Astrocyte (in vitro differentiated cells and primary cell): ENCODE data around the gene ACACA. TPM values are rescaled to one million over a fixed set of nuclear protein-coding genes. Genes with fewer than 3 reads are reported as not detected.

ENCODE experiments used
- DNase-seq: peaks from one replicate; pipeline ENCODE4 v3.0.0-alpha.2; 2010; ENCODE audit warnings: low read depth
- FAIRE-seq: peaks from 2 replicates; lab custom pipeline; 2011; peaks lifted over from hg19 to GRCh38; lab: Jason Lieb, UNC
- H2AFZ ChIP-seq: 2 replicates; pipeline ENCODE4 v1.6.0; 2012; ENCODE audit warnings: low read depth, low read length, inconsistent platforms
- H3K27ac ChIP-seq: 2 replicates; pipeline ENCODE4 v1.5.1; 2011; ENCODE audit warnings: low read depth, low read length, inconsistent platforms
- H3K27me3 ChIP-seq: 2 replicates; pipeline ENCODE4 v1.6.0; 2011; ENCODE audit warnings: low read length, inconsistent platforms; ENCODE audit not compliant: insufficient read depth
- H3K36me3 ChIP-seq: 2 replicates; pipeline ENCODE4 v1.5.1; 2011; ENCODE audit warnings: low read length, inconsistent platforms; ENCODE audit not compliant: insufficient read depth
- H3K4me1 ChIP-seq: 2 replicates; pipeline ENCODE4 v1.5.1; 2011; ENCODE audit warnings: low read length, inconsistent platforms; ENCODE audit not compliant: insufficient read depth
- H3K4me2 ChIP-seq: 2 replicates; pipeline ENCODE4 v1.6.0; 2012; ENCODE audit warnings: low read length, inconsistent platforms
- H3K4me3 ChIP-seq: 2 replicates; pipeline ENCODE4 v1.5.1; 2011; ENCODE audit warnings: low read depth, mild to moderate bottlenecking, low read length, inconsistent platforms; ENCODE audit not compliant: insufficient read depth
- H3K79me2 ChIP-seq: 2 replicates; pipeline ENCODE4 v1.6.0; 2012; ENCODE audit warnings: mild to moderate bottlenecking, low read length, inconsistent platforms; ENCODE audit not compliant: insufficient read depth
- H3K9ac ChIP-seq: 2 replicates; pipeline ENCODE4 v1.6.0; 2012; ENCODE audit warnings: mild to moderate bottlenecking, low read length, inconsistent platforms
- H3K9me3 ChIP-seq: 2 replicates; pipeline ENCODE4 v1.5.1; 2012; ENCODE audit warnings: low read depth, mild to moderate bottlenecking, low read length, inconsistent platforms; ENCODE audit not compliant: insufficient read depth
- H4K20me1 ChIP-seq: 2 replicates; pipeline ENCODE4 v1.6.0; 2012; ENCODE audit warnings: low read length, inconsistent platforms; ENCODE audit not compliant: insufficient read depth
- H3K27ac Mint-ChIP-seq: one replicate; pipeline ENCODE4 v1.8.0; 2021; ENCODE audit warnings: mild to moderate bottlenecking, mixed read lengths; ENCODE audit not compliant: unreplicated experiment
- H3K27me3 Mint-ChIP-seq: one replicate; pipeline ENCODE4 v1.8.0; 2021; ENCODE audit warnings: low read depth, mixed read lengths; ENCODE audit not compliant: unreplicated experiment
- H3K36me3 Mint-ChIP-seq: one replicate; pipeline ENCODE4 v1.8.0; 2021; ENCODE audit warnings: low read depth, mixed read lengths; ENCODE audit not compliant: unreplicated experiment
- H3K4me1 Mint-ChIP-seq: one replicate; pipeline ENCODE4 v1.8.0; 2021; ENCODE audit warnings: low read depth, mixed read lengths; ENCODE audit not compliant: unreplicated experiment
- H3K4me3 Mint-ChIP-seq: one replicate; pipeline ENCODE4 v1.8.0; 2021; ENCODE audit warnings: mild to moderate bottlenecking, moderate library complexity, mixed read lengths; ENCODE audit not compliant: unreplicated experiment
- H3K9me3 Mint-ChIP-seq: one replicate; pipeline ENCODE4 v1.8.0; 2021; ENCODE audit warnings: mild to moderate bottlenecking, mixed read lengths; ENCODE audit not compliant: unreplicated experiment
- CTCF ChIP-seq: IDR thresholded peaks from 2 replicates; pipeline ENCODE4 v1.5.1; 2011; ENCODE audit warnings: low read depth, mild to moderate bottlenecking, inconsistent platforms, low read length, moderate library complexity; ENCODE audit not compliant: insufficient read depth
- EZH2 ChIP-seq: IDR thresholded peaks from 2 replicates; pipeline ENCODE4 v1.6.1; 2012; ENCODE audit warnings: mild to moderate bottlenecking, low read length, inconsistent platforms; ENCODE audit not compliant: insufficient read depth
- total RNA-seq: library from RNA; stranded (reverse); gene quantifications from 2 replicates; pipeline ENCODE4 v1.2.1, GENCODE V29; 2021

Gene ACACA
- total RNA-seq, 1 donor from 2014 or later, result 88.3 TPM

DNA sequence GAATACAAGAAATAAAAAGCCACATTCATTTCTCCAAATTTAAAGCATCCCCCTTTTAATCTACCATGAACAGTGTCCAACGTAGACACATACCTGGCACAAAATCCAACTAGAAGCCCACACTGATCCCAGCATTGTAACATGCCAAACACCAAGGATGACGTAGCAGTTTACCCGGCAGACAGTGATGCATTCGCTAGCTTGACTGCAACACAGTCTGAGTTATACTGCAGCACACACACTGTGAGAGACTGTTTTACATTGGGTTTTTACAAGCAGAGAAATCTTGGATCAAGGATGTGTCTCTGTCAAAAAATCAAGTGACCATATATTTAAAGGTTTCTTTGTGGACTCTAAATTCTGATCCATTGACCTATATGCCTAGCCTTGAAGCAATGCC lies 105.3 kb downstream of the ACACA start:
- peak; percentile 79 for DNase-seq
- Mint-ChIP-seq H3K36me3 (peaks cover 2% of the 10 kb centered on the region), H3K27ac (peak overlapping the region; percentile 83), H3K4me1 (peaks cover 33% of the 10 kb centered on the region), H3K4me3 (no peak overlapping the region), H3K27me3 (no peaks in the 10 kb centered on the region), H3K9me3 (no peaks in the 10 kb centered on the region)
- Histone ChIP-seq H3K36me3 (no peaks in the 10 kb centered on the region), H4K20me1 (peaks cover 35% of the 10 kb centered on the region), H3K4me1 (peaks cover 17% of the 10 kb centered on the region), H3K9me3 (no peaks in the 10 kb centered on the region), H2AFZ (no peak overlapping the region), H3K79me2 (peaks cover 22% of the 10 kb centered on the region), H3K4me3 (no peak overlapping the region), H3K27me3 (no peaks in the 10 kb centered on the region), H3K27ac (no peak overlapping the region), H3K9ac (no peak overlapping the region), H3K4me2 (no peak overlapping the region)
- TF ChIP-seq EZH2 (no peak), CTCF (no peak)
- no peak for FAIRE-seq

- Histone ChIP-seq H3K27me3 (no peaks in the 10 kb centered on the region), H3K4me3 (no peak overlapping the region), H4K20me1 (peaks cover 35% of the 10 kb centered on the region), H3K79me2 (peaks cover 22% of the 10 kb centered on the region), H3K27ac (no peak overlapping the region), H3K4me2 (no peak overlapping the region), H3K36me3 (no peaks in the 10 kb centered on the region), H3K9me3 (no peaks in the 10 kb centered on the region), H3K4me1 (peaks cover 17% of the 10 kb centered on the region), H2AFZ (no peak overlapping the region), H3K9ac (no peak overlapping the region)
- TF ChIP-seq EZH2 (no peak), CTCF (no peak)
- peaks cover 33% of the 10 kb centered on the region for H3K4me1 Mint-ChIP-seq
- H3K36me3 Mint-ChIP-seq, result peaks cover 2% of the 10 kb centered on the region
- no peak for FAIRE-seq
- DNase-seq, result no peak
- no peaks in the 10 kb centered on the region for H3K27me3 Mint-ChIP-seq
- H3K27ac Mint-ChIP-seq, result peak overlapping the region; percentile 83
- no peaks in the 10 kb centered on the region for H3K9me3 Mint-ChIP-seq
- no peak overlapping the region for H3K4me3 Mint-ChIP-seq
Measured at GRCh38 chr17:37300683-37301082, 106.0 kb downstream of the ACACA start.

GRCh38 chr17:37299257-37299980 lies 107.2 kb downstream of the ACACA start:
- H3K4me3 Mint-ChIP-seq, result peak overlapping the region; percentile 55
- peaks cover 17% of the 10 kb centered on the region for H3K4me1 ChIP-seq
- H3K4me3 ChIP-seq, result no peak overlapping the region
- H3K27ac ChIP-seq, result no peak overlapping the region
- FAIRE-seq, result no peak
- H3K27me3 ChIP-seq, result no peaks in the 10 kb centered on the region
- H4K20me1 ChIP-seq, result peaks cover 39% of the 10 kb centered on the region
- peaks cover 26% of the 10 kb centered on the region for H3K79me2 ChIP-seq
- H2AFZ ChIP-seq, result no peak overlapping the region
- H3K36me3 ChIP-seq, result no peaks in the 10 kb centered on the region
- H3K4me2 ChIP-seq, result peak overlapping the region; percentile 46
- H3K9ac ChIP-seq, result peak overlapping the region; percentile 6
- H3K36me3 Mint-ChIP-seq, result peaks cover 2% of the 10 kb centered on the region
- no peak for DNase-seq
- no peaks in the 10 kb centered on the region for H3K9me3 Mint-ChIP-seq
- peak overlapping the region; percentile 73 for H3K27ac Mint-ChIP-seq
- no peaks in the 10 kb centered on the region for H3K27me3 Mint-ChIP-seq
- TF ChIP-seq EZH2 (no peak), CTCF (no peak)
- H3K9me3 ChIP-seq, result no peaks in the 10 kb centered on the region
- peaks cover 26% of the 10 kb centered on the region for H3K4me1 Mint-ChIP-seq
